ENCODE measurements around the gene KCNQ4. TPM values are rescaled to one million over a fixed set of nuclear protein-coding genes. Genes with fewer than 3 reads are reported as not detected.

The KCNQ4 gene
- total RNA-seq, 1 experiment from 2014 or later: 1.6 TPM

DNA sequence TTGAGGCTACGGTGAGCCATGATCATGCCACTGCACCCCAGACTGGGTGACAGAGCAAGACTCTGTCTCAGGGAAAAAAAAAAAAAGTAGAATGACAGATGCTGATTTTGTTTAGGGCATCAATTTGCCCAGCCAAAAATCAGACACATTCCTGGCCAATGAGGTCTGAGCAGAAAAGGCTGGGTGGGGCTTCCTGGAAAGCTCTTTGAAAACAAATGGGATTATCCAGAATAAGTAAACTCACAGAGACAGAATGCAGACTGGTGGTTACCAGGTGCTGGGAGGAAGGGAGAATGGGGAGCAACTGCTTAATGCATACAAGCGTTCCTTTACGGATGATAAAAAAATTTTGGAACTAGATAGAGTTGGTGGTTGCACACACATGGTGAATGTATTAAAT lies 88.7 kb downstream of the KCNQ4 start:
- Mint-ChIP-seq H3K27ac (ENCODE audit: unreplicated experiment) (no peak overlapping the region), H3K27me3 (ENCODE audit: insufficient read depth, unreplicated experiment) (no peaks in the 10 kb centered on the region), H3K4me1 (ENCODE audit: low read depth, unreplicated experiment) (no peaks in the 10 kb centered on the region), H3K4me3 (ENCODE audit: unreplicated experiment) (no peak overlapping the region), H3K36me3 (ENCODE audit: insufficient read depth, unreplicated experiment) (no peaks in the 10 kb centered on the region), H3K9me3 (ENCODE audit: unreplicated experiment) (no peaks in the 10 kb centered on the region)
- Histone ChIP-seq H3K9me3 (peaks cover 3% of the 10 kb centered on the region; the same call in 1 of the 2 replicates), H3K4me1 (peaks cover 11% of the 10 kb centered on the region), H3K36me3 (ENCODE audit: control insufficient read depth, insufficient read depth, low read length) (no peaks in the 10 kb centered on the region), H3K27me3 (replicated peaks; ENCODE audit: control insufficient read depth, insufficient read depth, low read length) (no peaks in the 10 kb centered on the region), H3K4me3 (ENCODE audit: low read depth, low read length) (no peak overlapping the region)
- no peak for DNase-seq
- TF ChIP-seq, protein P1, sequence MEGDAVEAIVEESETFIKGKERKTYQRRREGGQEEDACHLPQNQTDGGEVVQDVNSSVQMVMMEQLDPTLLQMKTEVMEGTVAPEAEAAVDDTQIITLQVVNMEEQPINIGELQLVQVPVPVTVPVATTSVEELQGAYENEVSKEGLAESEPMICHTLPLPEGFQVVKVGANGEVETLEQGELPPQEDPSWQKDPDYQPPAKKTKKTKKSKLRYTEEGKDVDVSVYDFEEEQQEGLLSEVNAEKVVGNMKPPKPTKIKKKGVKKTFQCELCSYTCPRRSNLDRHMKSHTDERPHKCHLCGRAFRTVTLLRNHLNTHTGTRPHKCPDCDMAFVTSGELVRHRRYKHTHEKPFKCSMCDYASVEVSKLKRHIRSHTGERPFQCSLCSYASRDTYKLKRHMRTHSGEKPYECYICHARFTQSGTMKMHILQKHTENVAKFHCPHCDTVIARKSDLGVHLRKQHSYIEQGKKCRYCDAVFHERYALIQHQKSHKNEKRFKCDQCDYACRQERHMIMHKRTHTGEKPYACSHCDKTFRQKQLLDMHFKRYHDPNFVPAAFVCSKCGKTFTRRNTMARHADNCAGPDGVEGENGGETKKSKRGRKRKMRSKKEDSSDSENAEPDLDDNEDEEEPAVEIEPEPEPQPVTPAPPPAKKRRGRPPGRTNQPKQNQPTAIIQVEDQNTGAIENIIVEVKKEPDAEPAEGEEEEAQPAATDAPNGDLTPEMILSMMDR (IDR thresholded peaks at IDR 0.05; ENCODE audit: insufficient read depth in 1 of 2, low read depth in 1 of 2, low read length in 1 of 2, severe bottlenecking in 1 of 2, unreplicated experiment in 1 of 2): no peak
- ChIA-PET CTCF (no interaction called here), POLR2A (no interaction called here)
- intact Hi-C loops (cut with micrococcal nuclease; ENCODE audit: unreplicated experiment): no loop called here
- no TSS peak for BruUV-seq (replicated peaks)

DNA sequence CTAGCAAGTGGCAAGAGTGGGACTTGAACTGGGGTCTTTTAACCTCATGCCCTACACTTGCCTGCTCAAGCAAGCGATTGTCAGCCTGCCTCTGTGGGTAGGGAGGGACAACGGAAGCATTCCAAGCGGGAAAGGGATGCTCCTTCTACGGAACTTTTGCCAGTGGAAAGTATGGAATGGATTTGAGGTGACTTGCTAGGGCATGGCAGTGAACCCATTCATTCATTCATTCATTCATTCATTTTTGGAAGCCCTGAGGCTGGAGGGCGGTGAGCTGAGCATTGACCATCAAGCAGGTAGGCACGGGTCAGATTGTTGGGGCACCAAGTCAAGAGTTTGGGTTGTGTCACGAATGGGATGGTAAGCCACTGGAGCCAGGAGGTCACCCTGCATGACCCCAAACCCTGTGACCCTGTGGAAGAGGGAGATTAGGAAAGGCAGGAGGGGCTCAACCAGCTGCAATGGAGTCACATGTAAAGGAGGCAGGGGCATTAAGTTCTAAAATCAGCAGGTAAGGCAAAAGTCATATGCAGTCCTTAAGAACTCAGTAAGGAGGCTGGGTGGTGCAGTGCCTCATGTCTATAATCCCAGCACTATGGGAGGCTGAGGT lies 90.4 kb downstream of the KCNQ4 start:
- Histone ChIP-seq H3K27me3 (replicated peaks; ENCODE audit: control insufficient read depth, insufficient read depth, low read length) (no peaks in the 10 kb centered on the region), H3K4me3 (ENCODE audit: low read depth, low read length) (no peak overlapping the region), H3K36me3 (ENCODE audit: control insufficient read depth, insufficient read depth, low read length) (no peaks in the 10 kb centered on the region), H3K9me3 (peaks cover 3% of the 10 kb centered on the region; the same call in 1 of the 2 replicates), H3K4me1 (no peaks in the 10 kb centered on the region; the same call in 1 of the 2 replicates)
- DNase-seq: no peak
- intact Hi-C loops (cut with micrococcal nuclease; ENCODE audit: unreplicated experiment): no loop called here
- H3K36me3 Mint-ChIP-seq (ENCODE audit: insufficient read depth, unreplicated experiment): no peaks in the 10 kb centered on the region
- no TSS peak for BruUV-seq (replicated peaks)
- TF ChIP-seq, protein P1 (IDR thresholded peaks at IDR 0.05; ENCODE audit: insufficient read depth in 1 of 2, low read depth in 1 of 2, low read length in 1 of 2, severe bottlenecking in 1 of 2, unreplicated experiment in 1 of 2): no peak
- ChIA-PET POLR2A (no interaction called here), CTCF (no interaction called here)
- H3K27ac Mint-ChIP-seq (ENCODE audit: unreplicated experiment): no peak overlapping the region
- no peak overlapping the region for H3K4me3 Mint-ChIP-seq (ENCODE audit: unreplicated experiment)
- H3K4me1 Mint-ChIP-seq (ENCODE audit: low read depth, unreplicated experiment): no peaks in the 10 kb centered on the region
- no peaks in the 10 kb centered on the region for H3K27me3 Mint-ChIP-seq (ENCODE audit: insufficient read depth, unreplicated experiment)
- no peaks in the 10 kb centered on the region for H3K9me3 Mint-ChIP-seq (ENCODE audit: unreplicated experiment)

DNA sequence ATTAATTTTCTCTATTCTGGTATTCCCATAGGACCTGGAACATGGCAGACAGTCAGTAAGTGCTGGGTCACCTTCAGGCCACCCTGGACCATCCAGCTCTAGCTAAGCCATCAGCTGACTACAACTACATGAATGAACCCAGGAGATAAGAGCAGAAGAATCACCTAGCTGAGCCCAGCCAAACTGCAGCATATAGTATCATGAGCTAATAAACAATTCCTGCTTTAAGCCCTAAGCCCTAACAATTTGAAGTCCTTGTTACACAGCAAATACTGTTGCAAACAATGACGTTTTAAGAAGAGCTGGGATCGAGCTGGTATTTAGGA lies 92.8 kb downstream of the KCNQ4 start:
- H3K27me3 Mint-ChIP-seq (ENCODE audit: insufficient read depth, unreplicated experiment): no peaks in the 10 kb centered on the region
- ChIA-PET CTCF (no interaction called here), POLR2A (no interaction called here)

More for the DNA sequence above, 92.8 kb downstream of the KCNQ4 start:
- no peaks in the 10 kb centered on the region for H3K27me3 ChIP-seq (replicated peaks; ENCODE audit: control insufficient read depth, insufficient read depth, low read length)
- Mint-ChIP-seq H3K4me1 (ENCODE audit: low read depth, unreplicated experiment) (no peaks in the 10 kb centered on the region), H3K4me3 (ENCODE audit: unreplicated experiment) (no peak overlapping the region), H3K9me3 (ENCODE audit: unreplicated experiment) (no peaks in the 10 kb centered on the region), H3K27ac (ENCODE audit: unreplicated experiment) (no peak overlapping the region), H3K36me3 (ENCODE audit: insufficient read depth, unreplicated experiment) (no peaks in the 10 kb centered on the region)
- intact Hi-C loops (cut with micrococcal nuclease; ENCODE audit: unreplicated experiment): no loop called here
- H3K4me3 ChIP-seq (ENCODE audit: low read depth, low read length): no peak overlapping the region
- H3K9me3 ChIP-seq: peaks cover 3% of the 10 kb centered on the region; the same call in 1 of the 2 replicates
- no peaks in the 10 kb centered on the region for H3K4me1 ChIP-seq
- no peak for DNase-seq
- H3K36me3 ChIP-seq (ENCODE audit: control insufficient read depth, insufficient read depth, low read length): no peaks in the 10 kb centered on the region
- no TSS peak for BruUV-seq (replicated peaks)
- TF ChIP-seq, protein P1 (IDR thresholded peaks at IDR 0.05; ENCODE audit: insufficient read depth in 1 of 2, low read depth in 1 of 2, low read length in 1 of 2, severe bottlenecking in 1 of 2, unreplicated experiment in 1 of 2): no peak

Measured in Caco-2 (cell line).